Lower leg skin (tissue), 4 donors: ENCODE measurements around the gene HDAC4. TPM values are rescaled to one million over a fixed set of nuclear protein-coding genes. Genes with fewer than 3 reads are reported as not detected.

Experiments used
- DNase-seq, 2 donors: peaks; one replicate each; pipeline ENCODE4 v3.0.0-alpha.2; 2019; ENCODE audit warnings: low spot score in 2 of 2
- H3K4me3 ChIP-seq: fragments of 200-600 bp; sonication (generic); 2 replicates; pipeline ENCODE4 v1.5.1; 2017; ENCODE audit warnings: mild to moderate bottlenecking, low read depth; ENCODE audit not compliant: poor library complexity, severe bottlenecking
- POLR2A ChIP-seq, 2 donors: fragments of 450-650 bp; IDR thresholded peaks; one replicate each; pipeline ENCODE4 v1.6.1; 2016 to 2017; ENCODE audit warnings: antibody characterized with exemption in 2 of 2, mild to moderate bottlenecking in 1 of 2, moderate library complexity in 1 of 2
- WGBS, 2 donors: methylation state at CpG; one replicate each; pipeline ENCODE4 v1.1.5; 2018; 5-methylcytosine and 5-hydroxymethylcytosine counted together
- intact Hi-C: fragments of 100-400 bp; cut with DNase I; formaldehyde crosslinking; loops from one replicate; pipeline ENCODE4 v1.15.0; 2023; ENCODE audit warnings: low total_unique reads
- total RNA-seq, 4 donors: library from RNA; depleted of rRNA; stranded (reverse); fragments of >200 nt; gene quantifications; one replicate each; pipeline ENCODE4 v1.1.0, GENCODE V29; 2016
- TF ChIP-seq, protein P1 (sequence below), 3 donors: fragments of 450-650 bp; IDR thresholded peaks; one replicate each; pipeline ENCODE4 v1.5.1; 2016; ENCODE audit warnings: antibody characterized with exemption in 3 of 3, mild to moderate bottlenecking in 3 of 3, moderate library complexity in 2 of 3

Gene HDAC4
- total RNA-seq, 4 donors from 2014 or later: 27.4 to 85.5 (median 57.9) TPM

DNA sequence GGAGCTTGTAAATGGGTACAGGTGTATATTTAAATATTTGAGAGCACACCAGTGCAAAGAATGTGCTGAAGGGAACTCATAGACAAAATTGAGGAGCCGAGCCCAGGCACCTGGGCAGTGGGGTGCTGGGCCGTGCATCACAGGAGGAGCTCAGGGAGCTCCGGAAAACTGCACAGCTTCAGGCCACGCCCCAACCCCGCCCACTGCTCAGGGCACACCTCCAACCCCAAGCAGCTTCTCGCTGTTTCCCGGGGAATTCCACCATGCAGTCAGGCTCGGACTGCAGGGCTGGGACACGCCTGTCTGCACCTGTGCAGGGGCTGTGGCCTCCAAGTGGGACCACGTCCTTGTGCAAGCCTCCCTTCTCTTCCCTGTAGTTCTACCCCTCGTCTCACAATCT lies 243.0 kb downstream of the HDAC4 start:
- WGBS, 2 donors: 30 to 39% methylated on average over 11 of the region's 11 CpGs
- intact Hi-C loops: no loop called here
- H3K4me3 ChIP-seq: no peak overlapping the region
- peak in 1 of 2 donors; percentile 83 for DNase-seq
- TF ChIP-seq, protein P1, sequence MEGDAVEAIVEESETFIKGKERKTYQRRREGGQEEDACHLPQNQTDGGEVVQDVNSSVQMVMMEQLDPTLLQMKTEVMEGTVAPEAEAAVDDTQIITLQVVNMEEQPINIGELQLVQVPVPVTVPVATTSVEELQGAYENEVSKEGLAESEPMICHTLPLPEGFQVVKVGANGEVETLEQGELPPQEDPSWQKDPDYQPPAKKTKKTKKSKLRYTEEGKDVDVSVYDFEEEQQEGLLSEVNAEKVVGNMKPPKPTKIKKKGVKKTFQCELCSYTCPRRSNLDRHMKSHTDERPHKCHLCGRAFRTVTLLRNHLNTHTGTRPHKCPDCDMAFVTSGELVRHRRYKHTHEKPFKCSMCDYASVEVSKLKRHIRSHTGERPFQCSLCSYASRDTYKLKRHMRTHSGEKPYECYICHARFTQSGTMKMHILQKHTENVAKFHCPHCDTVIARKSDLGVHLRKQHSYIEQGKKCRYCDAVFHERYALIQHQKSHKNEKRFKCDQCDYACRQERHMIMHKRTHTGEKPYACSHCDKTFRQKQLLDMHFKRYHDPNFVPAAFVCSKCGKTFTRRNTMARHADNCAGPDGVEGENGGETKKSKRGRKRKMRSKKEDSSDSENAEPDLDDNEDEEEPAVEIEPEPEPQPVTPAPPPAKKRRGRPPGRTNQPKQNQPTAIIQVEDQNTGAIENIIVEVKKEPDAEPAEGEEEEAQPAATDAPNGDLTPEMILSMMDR (IDR thresholded peaks at IDR 0.05): no peak
- no peak for TF ChIP-seq POLR2A (IDR thresholded peaks at IDR 0.05)

DNA sequence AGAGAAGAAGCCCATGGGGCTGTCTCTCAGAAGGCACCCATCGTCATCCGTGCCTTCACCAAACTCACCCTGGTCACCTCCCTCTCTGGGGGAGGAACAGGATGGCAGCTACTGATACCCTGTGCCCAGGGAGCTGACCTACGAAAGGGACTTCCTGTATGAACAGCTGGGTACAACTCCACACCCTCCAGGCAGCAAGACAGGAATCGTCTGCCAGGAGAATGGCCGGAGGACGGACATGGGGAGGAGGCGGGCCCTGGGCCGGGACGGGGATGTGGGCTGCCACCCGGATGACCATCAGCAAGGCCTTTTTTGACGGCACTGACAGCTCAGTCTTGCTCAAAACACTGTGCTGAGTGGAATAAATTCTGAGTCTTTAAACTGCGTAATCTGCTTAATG lies 243.6 kb downstream of the HDAC4 start:
- 79 to 86% methylated on average over 12 of the region's 12 CpGs for WGBS, 2 donors
- TF ChIP-seq, protein P1 (IDR thresholded peaks at IDR 0.05): no peak
- no peak for TF ChIP-seq POLR2A (IDR thresholded peaks at IDR 0.05)
- no peak overlapping the region for H3K4me3 ChIP-seq
- intact Hi-C loops: no loop called here
- DNase-seq: peak in 1 of 2 donors; percentile 80

DNA sequence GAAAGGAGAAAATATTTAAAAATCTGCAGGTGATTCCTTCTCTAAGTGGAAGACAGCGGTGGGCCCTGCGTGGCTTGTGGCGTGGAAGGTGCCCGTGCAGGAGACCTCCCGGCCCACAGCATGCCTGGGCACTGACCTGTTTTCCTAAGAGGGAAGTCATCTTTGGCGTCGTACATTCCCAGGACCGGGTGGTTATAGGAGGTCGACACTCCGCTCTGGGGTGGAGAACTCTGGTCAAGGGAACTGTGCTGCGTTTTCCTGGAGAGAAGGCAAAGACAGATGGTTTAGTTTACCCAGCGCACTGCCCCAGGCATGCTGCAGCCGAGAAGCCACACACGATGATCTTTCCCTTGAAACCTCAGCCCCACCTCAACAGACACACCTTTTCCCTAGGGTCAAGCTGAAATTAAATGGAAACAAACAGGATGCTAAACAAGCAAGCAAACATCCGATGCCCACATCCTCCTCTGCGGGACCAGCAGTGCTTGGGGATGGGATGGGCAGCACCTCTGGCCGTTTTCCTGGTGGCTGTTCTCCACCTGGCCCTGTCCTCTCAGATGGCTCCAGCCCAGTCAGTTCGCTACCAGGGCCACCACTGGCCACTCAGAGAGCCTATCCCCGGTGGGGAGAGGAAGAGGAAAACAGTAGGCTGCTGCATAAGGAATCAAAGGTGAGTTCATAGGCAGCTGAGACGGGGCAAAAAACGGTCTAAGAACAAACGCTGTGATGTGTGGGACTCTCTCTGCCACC lies 244.1 kb downstream of the HDAC4 start:
- WGBS, 2 donors: 85 to 86% methylated on average over 22 of the region's 22 CpGs
- intact Hi-C loops: no loop called here
- no peak overlapping the region for H3K4me3 ChIP-seq
- TF ChIP-seq, protein P1 (IDR thresholded peaks at IDR 0.05): no peak
- TF ChIP-seq POLR2A (IDR thresholded peaks at IDR 0.05): no peak
- peak in 1 of 2 donors; percentile 81 for DNase-seq

DNA sequence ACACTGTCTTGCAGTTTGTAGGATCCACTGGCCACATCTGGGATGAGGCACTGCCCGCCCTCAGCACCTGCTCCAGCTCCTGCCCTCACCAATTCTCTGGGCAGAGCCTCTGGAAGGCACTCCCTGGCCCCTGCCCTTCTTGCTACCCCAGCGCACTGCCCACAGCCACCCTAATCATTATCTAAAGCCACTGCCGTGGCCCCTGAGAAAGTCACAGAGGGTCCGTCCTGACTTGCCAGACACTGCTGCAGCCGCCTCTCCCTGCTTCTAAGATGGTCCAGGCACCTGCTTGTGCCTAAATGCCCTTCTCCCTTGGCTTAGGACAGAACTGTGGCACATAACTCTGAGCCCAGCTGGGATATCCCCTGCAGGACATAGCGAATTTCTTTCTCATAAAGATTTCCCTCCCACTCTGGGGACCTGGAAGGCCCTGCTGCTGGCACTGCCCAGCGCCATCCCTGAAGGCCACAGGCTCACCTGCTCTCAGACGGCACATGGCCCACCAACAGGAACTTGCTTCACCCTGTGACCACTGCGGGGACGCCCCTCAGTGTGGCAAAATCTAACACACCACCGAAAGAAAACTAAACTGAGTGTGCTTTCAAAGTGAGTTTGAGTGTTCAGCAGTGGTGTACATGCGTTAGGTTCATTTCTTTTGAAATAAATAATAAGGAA lies 244.9 kb downstream of the HDAC4 start:
- intact Hi-C loops: no loop called here
- peak in 1 of 2 donors; percentile 45 for DNase-seq
- WGBS, 2 donors: 95 to 96% methylated on average over 12 of the region's 12 CpGs
- no peak overlapping the region for H3K4me3 ChIP-seq
- no peak for TF ChIP-seq POLR2A (IDR thresholded peaks at IDR 0.05)
- TF ChIP-seq, protein P1 (IDR thresholded peaks at IDR 0.05): no peak

- WGBS, 2 donors: 92 to 93% methylated on average over 18 of the region's 19 CpGs
- TF ChIP-seq, protein P1 (IDR thresholded peaks at IDR 0.05): no peak
- no peak for TF ChIP-seq POLR2A (IDR thresholded peaks at IDR 0.05)
- intact Hi-C loops: no loop called here
- no peak overlapping the region for H3K4me3 ChIP-seq
- peak in 1 of 2 donors; percentile 77 for DNase-seq
These were observed 245.6 kb downstream of the HDAC4 start for GRCh38 chr2:239154971-239155805.
